ENCODE data around the gene DCST2. TPM values are rescaled to one million over a fixed set of nuclear protein-coding genes. Genes with fewer than 3 reads are reported as not detected.

The DCST2 gene
- total and polyA plus RNA-seq, 2 donors from 2014 or later: 0.43 to 1.4 TPM

DNA sequence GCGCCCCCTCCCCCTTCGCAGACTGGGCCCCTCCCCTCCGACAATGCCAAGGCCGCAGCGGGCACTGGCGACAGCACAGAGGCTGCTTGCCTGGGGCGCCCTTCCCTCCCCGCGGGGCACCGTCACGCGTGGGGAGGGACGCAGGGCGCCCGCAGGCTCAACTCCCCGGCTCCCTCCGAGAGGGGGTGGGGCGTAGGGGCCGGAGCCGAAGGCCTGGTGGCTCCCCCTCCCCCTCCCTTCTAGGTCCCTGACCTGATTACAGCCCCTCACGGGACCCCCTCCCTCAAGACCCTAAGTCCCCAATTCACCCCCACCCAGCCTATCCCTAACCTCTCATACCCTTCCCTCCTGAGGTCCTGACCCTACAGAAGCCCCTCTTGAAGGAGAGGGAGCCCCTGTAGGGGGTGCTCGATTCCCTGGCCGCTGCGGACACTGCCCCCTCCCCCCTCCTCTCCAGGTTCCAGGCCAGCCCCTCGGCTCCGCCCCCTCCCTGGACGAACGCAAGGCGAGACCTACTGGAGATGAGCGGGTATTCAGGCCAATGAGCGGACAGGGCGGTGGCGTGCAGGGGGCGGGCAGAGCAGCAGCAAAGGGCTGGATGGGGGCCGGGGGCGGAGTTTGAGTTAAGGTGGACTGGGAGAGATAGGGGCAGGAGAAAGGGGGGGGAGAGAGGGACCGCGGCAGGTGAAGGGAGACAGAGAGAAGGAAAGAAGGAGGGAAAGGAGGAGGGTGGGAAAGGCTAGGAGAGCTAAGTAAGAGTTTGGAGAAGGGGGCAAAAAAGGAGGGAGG lies 31.7 kb downstream of the DCST2 start:
- intact Hi-C loops (cut with DNase I): no loop called here
- H3K4me1 ChIP-seq (ENCODE audit: control insufficient read depth in 2 of 3, insufficient read depth in 2 of 3, low read depth in 1 of 3, low read length in 3 of 3): peaks cover 2 to 33% (median 20%) of the 10 kb centered on the region in 3 donors
- H3K27ac ChIP-seq (ENCODE audit: low read depth in 2 of 2, low read length in 2 of 2): peak overlapping the region; percentile 97
- H3K27me3 ChIP-seq (ENCODE audit: control insufficient read depth, insufficient read depth, low read length): no peaks in the 10 kb centered on the region
- H3K36me3 ChIP-seq (ENCODE audit: control insufficient read depth in 2 of 3, insufficient read depth in 3 of 3, low read length in 3 of 3): no peaks in the 10 kb centered on the region
- peak; percentile 100 for DNase-seq
- H3K9ac ChIP-seq (ENCODE audit: low read length in 3 of 3): peak overlapping the region; percentile 20 to 97 (median 67)
- TF ChIP-seq, protein P1, sequence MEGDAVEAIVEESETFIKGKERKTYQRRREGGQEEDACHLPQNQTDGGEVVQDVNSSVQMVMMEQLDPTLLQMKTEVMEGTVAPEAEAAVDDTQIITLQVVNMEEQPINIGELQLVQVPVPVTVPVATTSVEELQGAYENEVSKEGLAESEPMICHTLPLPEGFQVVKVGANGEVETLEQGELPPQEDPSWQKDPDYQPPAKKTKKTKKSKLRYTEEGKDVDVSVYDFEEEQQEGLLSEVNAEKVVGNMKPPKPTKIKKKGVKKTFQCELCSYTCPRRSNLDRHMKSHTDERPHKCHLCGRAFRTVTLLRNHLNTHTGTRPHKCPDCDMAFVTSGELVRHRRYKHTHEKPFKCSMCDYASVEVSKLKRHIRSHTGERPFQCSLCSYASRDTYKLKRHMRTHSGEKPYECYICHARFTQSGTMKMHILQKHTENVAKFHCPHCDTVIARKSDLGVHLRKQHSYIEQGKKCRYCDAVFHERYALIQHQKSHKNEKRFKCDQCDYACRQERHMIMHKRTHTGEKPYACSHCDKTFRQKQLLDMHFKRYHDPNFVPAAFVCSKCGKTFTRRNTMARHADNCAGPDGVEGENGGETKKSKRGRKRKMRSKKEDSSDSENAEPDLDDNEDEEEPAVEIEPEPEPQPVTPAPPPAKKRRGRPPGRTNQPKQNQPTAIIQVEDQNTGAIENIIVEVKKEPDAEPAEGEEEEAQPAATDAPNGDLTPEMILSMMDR (IDR thresholded peaks at IDR 0.05; ENCODE audit: borderline replicate concordance, extremely low read depth, insufficient read depth): peak; percentile 22
- no peak for FAIRE-seq
- H3K4me3 ChIP-seq (ENCODE audit: low read length in 3 of 3): peak overlapping the region; percentile 75 to 90 (median 88)
- H3K9me3 ChIP-seq (ENCODE audit: control insufficient read depth in 2 of 3, insufficient read depth in 1 of 3, low read length in 3 of 3): no peaks in the 10 kb centered on the region

DNA sequence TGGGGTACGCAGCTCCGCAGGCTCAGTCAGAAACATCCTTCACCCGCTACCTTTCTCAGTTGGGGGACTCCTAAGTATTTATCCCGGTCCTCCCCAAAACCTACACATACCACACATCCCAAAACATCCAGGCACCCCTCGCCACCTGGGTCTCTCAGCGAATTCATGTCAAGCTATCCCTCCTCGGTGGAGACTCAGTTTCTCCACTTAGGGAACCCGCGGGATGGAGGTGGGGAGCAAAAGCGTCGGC lies 32.2 kb downstream of the DCST2 start:
- Histone ChIP-seq H3K27ac (ENCODE audit: low read depth in 2 of 2, low read length in 2 of 2) (peak overlapping the region; percentile 97), H3K36me3 (ENCODE audit: control insufficient read depth in 2 of 3, insufficient read depth in 3 of 3, low read length in 3 of 3) (no peaks in the 10 kb centered on the region), H3K9me3 (ENCODE audit: control insufficient read depth in 2 of 3, insufficient read depth in 1 of 3, low read length in 3 of 3) (no peaks in the 10 kb centered on the region), H3K4me3 (ENCODE audit: low read length in 3 of 3) (peak overlapping the region; percentile 59 to 90 (median 75)), H3K4me1 (ENCODE audit: control insufficient read depth in 2 of 3, insufficient read depth in 2 of 3, low read depth in 1 of 3, low read length in 3 of 3) (peaks cover 2 to 28% (median 15%) of the 10 kb centered on the region in 3 donors), H3K9ac (ENCODE audit: low read length in 3 of 3) (peak overlapping the region; percentile 20 to 97 (median 30)), H3K27me3 (ENCODE audit: control insufficient read depth, insufficient read depth, low read length) (no peaks in the 10 kb centered on the region)
- DNase-seq: peak in 1 of 5 donors; percentile 59
- TF ChIP-seq, protein P1 (IDR thresholded peaks at IDR 0.05; ENCODE audit: borderline replicate concordance, extremely low read depth, insufficient read depth): no peak
- no peak for FAIRE-seq
- intact Hi-C loops (cut with DNase I): no loop called here

DNA sequence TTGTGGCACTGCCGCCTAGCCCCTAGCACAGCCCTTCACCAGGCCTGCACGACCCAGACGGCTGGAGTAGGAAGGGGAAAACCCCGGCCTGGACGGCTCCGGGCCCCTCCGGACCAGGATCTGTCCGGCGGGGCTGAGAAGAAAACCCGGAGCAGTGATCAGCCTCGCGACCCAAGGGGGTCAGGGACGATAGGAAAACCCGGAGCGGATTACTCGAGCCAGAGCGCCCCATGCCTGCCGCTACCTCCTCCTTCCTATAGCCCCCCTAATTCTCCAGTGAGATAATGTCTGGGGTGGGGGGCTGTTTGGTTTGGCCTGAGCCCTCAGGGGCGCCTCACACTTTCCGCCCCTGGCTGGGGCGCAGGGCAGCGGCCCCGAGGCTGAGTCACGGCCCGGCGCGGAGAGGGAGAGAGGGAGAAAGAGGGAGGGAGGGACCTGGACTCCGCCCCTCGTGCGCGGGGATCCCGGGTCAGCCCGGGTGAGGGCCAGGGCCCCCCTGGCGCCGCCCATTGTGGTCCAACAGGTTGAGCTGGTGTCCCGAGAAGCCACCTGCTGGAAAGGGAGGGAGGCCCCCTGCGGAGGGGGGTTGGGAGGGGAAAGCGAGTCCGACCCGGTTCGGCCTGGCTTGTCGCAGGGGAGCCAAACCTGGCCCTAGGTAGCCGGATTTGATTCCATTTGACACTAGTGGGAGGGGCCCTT lies 32.7 kb downstream of the DCST2 start:
- DNase-seq (peak; percentile 94 to 98 (median 97)), FAIRE-seq (no peak)
- Histone ChIP-seq H3K36me3 (ENCODE audit: control insufficient read depth in 2 of 3, insufficient read depth in 3 of 3, low read length in 3 of 3) (no peaks in the 10 kb centered on the region), H3K9ac (ENCODE audit: low read length in 3 of 3) (peak overlapping the region; percentile 20 to 97 (median 30)), H3K4me3 (ENCODE audit: low read length in 3 of 3) (peak overlapping the region; percentile 59 to 90 (median 75)), H3K27ac (ENCODE audit: low read depth in 2 of 2, low read length in 2 of 2) (peak overlapping the region; percentile 97), H3K27me3 (ENCODE audit: control insufficient read depth, insufficient read depth, low read length) (no peaks in the 10 kb centered on the region), H3K9me3 (ENCODE audit: control insufficient read depth in 2 of 3, insufficient read depth in 1 of 3, low read length in 3 of 3) (no peaks in the 10 kb centered on the region), H3K4me1 (ENCODE audit: control insufficient read depth in 2 of 3, insufficient read depth in 2 of 3, low read depth in 1 of 3, low read length in 3 of 3) (peaks cover 2 to 24% (median 10%) of the 10 kb centered on the region in 3 donors)
- intact Hi-C loops (cut with DNase I): no loop called here
- TF ChIP-seq, protein P1 (IDR thresholded peaks at IDR 0.05; ENCODE audit: borderline replicate concordance, extremely low read depth, insufficient read depth): peak; percentile 21
